NCI-H82 (cell line): ENCODE results near the gene CIRBP.
"Not testable (repeated sequence)": the region's sequence is repeated elsewhere in the genome, so short reads cannot be mapped to it uniquely, and the experiment has no call there.

ENCODE experiments used
- DNase-seq: peaks from one replicate; lab custom pipeline; 2025; lab: John Stamatoyannopoulos, UW

The CIRBP gene

DNA sequence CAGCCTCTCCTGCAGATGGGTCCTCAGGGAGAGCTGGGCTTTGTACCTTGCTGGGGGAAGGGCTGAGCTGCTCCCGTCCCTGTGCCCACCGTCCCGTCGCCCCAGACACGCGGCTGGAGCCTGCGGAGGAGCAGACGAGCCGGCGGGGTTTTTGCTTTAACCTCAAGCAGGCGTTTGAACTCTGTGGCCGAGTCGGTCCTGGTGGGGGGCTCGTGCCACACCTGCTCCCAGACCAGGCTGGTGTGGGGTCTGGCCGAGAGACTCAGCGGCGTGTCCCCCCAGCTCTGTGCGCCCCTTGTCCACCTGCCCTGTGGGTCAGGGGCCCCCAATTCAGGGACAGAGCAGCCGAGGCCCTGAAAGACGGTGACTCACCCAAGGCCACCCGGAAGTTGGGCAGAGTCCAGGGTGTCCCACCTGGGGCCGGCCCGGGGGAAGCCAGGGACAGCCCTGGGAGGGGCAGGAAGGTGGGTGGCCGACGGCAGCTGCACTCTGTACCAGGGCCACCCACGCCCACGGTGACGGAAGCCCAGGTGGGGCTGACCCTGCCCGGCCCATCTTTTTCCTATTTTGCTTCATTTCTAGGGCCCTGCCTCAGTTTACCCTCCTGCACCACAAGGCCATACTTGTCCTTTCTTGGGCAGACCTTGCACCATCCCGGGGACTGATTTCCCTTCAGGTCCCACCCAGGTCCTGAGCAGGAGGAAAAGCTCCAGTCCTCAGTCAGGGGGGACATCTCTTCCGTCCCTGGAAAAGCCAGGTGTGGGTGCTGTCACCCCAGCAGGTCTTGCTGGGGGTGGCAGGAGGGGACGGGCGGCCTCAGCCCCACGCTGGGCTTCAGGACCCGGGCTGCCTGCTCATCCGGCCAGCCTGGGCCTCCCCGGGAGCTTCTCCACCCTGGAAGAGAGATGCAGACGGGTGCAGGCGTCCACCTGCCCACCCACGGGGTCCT lies 21.8 kb downstream of the CIRBP start:
- DNase-seq = no peak

DNA sequence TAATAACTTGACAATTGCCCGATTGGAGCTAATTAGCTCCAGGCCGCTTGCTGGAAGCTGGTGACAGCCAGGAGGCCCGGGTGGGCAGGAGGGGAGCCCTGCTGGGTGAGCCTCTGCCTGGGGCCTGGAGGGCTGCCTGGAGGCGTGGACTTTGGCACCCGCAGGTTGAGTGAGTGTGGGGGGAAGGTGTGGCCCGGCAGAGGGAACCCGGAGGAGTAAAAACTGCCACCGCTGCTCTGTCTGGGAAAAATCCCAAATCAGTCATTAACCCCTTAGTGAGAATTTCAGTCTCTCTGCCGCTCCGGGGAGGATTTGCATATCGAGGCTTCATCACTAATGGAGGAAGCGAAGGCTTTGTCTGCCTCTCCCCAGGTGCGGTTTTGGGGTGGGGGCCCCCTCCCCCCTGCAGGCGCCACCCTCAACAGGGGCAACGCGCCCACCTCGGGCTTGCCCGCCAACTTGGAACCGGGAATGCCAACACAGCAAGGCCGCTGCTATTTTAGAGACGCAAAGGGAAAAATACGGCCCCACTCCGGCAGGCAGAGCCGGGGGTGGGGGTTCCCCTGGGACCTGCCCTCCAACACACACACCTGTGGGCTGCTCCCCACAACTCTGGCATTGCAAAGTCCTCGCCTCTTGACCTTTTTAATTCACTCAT lies 22.8 kb downstream of the CIRBP start:
- no peak for DNase-seq

DNA sequence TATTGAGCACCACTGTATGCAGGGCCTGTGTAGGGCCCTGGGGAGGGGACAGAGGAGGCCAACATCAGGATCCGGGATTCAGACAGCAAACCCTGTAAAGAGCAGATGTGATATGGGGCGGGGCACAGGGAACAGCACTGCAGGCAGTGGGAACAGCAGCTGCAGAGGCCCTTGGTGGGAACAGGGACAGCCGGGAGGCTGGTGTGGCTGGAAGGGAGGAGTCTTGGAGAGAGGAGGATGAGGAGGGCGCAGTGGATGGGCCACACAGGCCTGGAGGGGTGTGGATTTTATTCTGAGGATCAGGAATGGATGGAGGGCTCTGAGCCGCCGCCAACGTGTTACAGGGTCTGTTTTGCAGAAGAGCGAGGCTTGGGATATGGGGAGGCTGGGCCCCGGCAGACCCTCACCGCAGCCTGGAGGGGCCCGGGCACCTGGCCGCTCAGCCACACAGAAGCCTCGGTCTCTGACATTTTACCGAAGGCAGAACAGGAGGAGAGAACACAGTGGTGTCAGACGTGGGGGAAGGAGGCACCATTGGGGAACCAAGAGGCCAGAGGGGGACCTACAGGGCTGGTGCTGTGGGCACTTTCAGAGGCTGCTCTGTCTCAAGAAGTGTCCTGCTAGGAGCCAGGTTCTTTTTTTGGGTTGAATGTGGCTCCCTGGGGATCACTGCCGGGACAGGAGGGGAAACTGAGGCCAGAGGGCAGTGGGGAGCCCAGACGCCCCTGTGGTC lies 23.5 kb downstream of the CIRBP start:
- DNase-seq = no peak

DNA sequence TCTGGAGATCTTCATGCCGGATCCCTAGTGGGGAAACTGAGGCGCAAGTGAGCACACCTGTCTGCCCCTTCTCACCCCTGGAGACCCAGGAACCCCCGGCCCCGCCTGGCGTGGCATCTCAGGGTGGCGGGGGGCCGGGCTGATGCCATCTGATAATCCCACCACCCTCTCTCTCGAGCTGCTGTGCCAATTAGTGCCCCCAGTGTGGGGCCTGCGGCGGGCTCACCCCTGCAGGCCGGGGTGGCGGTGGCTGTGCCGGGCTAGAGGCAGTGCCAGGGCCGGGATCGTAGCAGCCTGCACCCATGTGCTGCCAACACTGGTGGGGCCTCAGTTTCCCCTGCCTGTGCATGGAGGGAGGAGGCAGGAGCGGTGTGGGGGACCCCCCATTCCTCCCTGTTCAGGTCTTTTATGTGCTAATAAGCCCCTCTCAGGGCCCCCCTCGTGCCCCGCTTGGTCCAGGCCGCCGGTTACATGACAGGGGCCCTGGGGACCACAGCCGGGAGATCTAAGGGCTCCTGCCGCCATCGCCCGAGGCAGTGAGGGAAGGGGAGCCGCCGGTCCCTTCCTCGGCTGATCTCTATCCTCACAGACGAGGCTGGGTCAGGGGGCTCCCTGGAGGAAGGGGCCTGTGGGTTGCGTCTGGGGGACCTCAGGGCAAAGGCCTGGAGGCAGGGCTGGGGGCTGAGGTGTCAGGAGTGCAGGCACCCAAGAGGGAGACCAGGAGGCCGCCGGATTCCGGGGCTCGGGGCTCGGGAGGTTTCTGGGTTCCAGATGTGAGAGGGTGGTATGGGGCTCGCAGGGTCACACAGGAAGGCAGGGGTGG lies 24.9 kb downstream of the CIRBP start:
- DNase-seq = no peak

DNA sequence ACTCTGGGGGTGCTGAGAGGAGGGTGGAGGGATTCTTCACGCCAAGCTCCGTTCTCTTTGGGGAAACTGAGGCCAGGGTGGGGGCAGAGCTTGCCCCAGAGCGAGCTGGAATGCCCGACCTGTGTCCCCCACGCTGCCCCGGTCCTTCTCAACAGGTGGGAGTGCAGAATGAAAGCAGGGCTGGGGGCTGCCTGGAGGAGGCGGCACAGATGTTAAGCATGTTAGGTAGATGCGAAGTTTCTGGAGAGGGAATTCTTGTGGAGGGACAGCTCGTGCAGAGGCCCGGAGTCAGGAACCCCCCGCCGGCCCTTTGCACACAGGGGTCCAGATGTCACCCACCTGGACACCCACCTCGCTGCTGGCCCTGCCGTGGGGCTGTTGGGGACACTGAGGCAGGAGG lies 25.6 kb downstream of the CIRBP start:
- no peak for DNase-seq

DNA sequence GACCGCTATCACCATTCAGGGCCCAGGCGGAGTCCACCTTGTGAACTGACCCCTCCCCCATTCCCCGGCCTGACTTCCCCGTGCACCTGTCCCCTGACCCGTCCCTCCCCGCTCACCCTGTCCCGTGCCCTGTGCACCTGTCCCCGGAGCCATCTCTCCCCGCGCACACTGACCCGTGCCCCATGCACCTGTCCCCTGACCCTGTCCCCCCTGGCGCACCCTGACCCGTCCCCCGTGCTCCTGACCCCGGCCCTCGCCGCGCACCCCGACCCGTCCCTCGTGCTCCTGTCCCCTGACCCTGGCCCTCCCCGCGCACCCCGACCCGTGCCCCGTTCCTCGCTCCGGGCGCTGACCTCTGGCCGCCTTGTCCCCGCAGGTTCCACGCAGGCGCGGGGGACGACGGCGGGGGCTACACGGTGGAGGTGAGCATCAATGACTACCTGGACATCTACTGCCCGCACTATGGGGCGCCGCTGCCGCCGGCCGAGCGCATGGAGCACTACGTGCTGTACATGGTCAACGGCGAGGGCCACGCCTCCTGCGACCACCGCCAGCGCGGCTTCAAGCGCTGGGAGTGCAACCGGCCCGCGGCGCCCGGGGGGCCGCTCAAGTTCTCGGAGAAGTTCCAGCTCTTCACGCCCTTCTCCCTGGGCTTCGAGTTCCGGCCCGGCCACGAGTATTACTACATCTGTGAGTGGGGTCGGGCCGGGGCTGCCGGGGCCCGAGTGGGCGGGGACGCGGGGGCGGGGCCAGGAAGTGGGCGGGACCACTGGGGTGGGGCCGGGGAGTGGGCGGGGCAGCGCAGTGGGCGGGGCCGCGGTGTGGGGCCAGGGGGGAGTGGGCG lies 26.3 kb downstream of the CIRBP start:
- peak; percentile 36 for DNase-seq

DNA sequence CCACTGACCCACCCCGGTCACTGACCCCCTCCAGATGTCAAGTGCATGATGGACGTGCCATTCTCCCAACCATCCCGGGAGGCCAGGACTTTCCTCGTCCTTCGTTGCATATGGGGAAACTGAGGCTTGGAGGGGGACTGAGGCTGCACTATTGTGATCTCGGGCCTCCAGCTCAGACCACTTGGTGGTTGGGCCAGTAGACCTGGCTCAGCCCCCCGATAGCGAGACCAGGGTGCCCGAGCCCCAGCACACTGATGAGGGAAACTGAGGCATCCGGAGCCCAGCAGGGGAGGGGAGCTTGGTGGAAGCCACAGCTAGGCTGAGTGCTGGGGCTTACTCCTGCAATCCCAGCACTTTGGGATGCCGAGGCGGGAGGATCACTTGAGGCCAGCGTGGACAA lies 26.9 kb downstream of the CIRBP start:
- no peak for DNase-seq

DNA sequence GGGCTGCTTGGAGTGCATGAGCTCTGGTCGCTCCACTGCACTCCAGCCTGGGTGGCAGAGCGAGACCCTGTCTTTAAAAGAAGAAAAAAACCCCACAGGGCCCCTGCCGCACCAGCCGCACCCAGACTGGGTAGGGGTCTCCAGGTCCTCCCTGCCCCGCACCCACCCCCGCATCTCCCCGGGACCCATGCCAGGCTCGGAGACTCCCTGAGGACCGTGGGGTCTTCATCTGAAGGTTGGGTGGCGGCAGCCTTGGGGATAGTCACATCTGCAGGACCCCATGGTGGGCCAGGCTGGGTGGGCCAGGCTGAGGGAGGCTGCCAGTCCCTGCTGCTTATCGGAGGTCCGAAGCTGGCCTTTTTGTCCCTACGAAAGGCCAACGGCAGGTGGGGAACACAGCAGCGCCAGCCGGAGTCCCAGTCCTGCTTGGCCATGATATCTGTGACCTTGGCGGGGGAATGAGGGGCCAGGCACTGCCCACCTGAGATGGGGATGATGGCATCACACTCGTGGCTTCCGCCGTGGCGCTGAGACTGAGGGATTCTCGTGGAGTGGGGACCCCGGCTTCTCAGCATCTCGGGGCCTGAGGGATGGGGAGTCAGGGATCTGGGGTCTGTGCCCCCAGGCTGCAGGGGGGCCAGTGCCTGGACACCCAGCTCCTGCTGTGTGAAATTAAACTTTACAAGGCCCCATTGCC lies 27.6 kb downstream of the CIRBP start:
- DNase-seq = no peak

DNA sequence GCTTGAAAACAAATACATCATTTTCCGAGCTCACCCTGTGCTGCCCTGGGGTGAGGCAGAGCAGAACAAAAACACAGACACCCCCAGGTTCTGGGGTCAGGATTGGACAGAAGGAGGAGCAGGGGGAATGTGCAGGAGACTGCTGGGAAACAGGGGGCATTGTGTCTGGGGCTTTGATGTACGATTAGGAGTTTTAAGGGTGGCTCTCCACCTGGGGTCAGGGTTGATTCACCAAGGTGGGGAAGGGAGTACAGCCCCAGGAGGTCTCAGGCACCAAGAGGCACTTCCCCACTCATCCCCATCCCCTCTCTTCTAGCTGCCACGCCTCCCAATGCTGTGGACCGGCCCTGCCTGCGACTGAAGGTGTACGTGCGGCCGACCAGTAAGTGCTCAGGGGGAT lies 29.1 kb downstream of the CIRBP start:
- DNase-seq = no peak

DNA sequence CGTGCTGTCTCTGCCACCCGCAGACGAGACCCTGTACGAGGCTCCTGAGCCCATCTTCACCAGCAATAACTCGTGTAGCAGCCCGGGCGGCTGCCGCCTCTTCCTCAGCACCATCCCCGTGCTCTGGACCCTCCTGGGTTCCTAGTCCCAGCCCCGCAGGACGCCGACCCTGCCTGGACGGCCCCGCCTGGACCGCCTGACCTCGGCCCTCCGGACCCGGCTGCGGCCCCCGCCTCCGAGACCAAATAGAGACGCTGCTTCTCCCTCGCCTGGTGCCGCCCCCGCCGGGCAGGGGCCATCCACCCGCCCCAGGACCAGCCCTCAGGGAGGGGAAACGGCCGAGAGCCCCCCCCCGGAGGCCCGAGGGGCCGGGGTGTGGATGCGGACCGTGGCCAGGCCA lies 30.7 kb downstream of the CIRBP start:
- DNase-seq = no peak

DNA sequence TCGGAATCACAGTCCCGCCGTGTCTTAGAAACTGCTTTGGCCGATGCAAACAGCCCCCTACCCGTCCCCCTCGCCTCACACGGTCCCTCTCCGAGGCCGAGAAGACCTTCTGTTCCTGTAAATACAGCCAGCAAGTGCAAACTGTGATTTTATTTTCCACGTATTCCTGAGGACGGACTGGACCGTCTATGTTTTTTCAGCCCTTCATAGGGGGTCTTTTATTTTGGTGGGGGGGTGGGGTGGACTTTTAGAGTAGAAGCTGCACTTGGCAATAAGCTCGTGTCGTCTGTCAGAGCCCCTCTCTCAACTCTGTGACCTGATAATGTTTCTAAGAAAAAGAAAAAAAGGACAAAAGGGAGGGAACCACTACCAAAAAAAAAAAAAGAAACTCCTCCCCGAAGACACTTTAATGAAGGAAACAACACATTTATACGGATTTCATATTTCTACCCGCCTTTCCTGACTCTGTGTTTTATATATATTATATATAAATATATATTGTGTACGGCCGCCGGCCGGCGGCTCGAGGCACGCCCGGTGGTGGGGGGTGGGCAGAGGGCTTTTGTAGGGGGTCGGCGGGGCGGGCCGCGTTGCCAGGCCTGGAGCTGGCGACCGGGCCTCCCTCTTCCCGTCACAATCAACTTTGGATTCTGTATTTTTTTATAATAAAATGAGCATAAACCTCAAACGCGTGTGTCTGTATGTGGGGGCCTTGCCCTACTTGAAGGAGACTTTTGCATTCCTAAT lies 31.8 kb downstream of the CIRBP start:
- no peak for DNase-seq

DNA sequence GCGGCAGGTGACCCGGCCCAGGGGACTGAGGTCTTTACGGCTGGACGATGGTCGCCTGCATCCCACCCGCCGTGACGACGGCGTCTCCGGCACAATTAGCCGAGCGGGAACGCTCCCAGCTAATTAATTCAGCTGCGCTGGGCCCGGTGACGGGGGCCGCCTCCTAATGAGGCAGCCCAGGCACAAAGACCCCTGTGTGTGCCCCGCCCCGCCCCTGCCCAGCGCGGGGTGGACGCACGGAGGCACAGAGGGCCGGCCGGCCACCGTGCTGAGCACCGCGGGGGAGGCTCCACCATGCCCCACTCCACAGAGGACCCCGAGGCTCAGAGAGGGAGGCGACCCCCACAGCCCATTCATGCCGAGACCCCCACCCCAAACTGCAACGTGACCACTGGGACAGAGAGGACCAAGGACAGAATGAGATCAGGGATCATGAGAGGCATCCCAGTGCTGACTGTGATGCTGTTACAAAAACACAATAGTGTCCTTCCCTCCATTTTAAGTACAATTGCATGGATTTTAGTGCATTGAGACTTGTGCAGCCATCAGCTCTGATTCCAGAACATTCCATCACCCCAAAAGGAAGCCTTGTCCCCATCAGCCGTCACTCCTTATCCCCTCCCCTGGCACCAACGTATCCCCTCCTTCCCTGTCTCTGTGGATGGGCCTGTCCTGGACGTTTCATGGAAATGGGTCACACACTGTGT lies 33.6 kb downstream of the CIRBP start:
- DNase-seq = no peak

DNA sequence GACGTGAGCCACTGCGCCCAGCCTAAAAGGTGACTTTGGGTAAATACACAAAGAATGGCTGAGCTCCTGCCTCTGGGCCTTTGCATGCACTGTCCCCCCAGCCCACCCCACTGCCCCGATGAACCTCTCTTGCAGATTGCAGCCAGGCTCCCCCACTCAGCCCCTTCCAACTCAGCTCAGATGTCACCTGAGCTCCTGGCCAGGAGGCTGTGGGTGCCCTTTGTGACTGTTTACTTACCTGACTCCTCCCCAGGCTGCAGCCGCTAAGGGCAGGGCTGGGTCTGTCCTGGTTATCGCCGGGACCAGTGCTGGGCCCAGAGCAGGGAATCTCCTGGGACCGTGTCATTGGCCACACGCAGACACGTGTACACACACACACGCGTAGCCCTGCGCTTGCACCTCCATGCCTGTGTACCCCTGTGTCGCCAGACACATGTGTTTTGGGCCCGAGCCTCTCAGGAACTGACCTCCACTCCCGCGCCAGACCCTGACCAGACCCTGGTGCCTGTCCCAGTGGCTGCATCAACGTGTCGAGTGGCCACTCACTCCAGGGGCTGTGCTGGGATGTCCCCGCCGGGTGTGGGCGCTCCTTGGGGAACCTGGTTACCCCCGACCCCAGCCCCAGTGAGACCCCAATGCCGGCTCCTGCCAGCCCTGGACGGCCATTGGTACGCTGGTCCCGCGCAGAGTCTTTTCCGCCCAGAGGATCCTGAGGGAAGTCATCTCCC lies 35.2 kb downstream of the CIRBP start:
- no peak for DNase-seq

DNA sequence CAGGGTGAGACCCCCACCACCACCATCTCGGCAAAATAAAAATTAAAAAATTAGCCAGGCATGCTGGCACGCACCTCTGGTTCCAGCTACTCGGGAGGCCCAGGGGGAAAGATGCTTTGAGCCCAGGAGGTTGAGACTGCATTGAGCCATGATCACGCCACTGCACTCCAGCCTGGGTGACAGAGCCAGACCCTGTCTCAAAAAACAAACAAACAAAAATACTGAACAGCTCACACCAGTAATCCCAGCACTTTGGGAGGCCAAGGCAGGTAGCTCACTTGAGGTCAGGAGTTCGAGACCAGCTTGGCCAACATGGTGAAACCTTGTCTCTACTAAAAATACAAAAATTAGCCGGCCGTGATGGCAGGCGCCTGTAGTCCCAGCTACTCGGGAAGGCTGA lies 36.2 kb downstream of the CIRBP start:
- not testable (repeated sequence) for DNase-seq

DNA sequence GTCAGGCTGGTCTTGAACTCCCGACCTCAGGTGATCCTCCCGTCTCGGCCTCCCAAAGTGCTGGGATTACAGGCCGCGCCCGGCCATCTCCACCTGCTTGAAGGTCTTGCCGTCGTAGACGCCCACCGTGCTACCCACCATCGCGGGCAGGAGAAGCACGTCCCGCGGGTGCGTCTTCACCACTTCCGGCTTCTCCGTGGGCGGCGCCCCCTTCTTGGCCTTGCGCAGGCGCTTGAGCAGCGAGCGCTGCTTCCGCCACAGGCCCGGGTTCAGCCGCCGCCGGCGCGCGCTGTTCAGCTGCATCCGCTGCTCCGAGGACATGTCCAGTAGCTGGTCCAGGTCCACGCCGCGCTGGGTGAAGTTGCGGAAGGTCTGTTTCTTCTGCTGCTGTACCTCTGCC lies 38.2 kb downstream of the CIRBP start:
- peak; percentile 73 for DNase-seq

DNA sequence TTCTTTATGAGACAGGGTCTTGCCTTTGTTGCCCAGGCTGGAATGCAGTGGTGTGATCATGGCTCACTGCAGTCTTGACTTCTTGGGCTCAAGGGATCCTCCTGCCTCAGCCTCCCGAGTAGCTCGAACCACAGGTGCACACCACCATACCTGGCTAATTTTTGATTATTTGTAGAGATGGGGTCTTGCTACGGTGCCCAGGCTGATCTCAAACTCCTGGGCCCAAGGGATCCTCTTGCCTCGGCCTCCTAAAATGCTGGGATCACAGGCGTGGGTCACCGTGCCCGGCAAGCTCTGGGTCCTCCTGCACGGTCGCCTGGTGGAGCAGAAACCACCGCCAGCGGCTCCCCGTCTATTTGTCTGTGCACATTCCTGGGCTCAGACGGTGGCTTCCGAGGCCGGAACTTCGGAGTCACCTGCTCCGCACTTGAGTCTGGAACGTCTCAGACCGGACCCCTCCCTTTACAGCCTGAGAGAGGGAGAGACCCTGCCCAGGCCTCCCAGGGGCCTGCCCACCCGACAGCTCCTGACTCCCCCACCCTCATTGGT lies 38.7 kb downstream of the CIRBP start:
- DNase-seq = no peak

DNA sequence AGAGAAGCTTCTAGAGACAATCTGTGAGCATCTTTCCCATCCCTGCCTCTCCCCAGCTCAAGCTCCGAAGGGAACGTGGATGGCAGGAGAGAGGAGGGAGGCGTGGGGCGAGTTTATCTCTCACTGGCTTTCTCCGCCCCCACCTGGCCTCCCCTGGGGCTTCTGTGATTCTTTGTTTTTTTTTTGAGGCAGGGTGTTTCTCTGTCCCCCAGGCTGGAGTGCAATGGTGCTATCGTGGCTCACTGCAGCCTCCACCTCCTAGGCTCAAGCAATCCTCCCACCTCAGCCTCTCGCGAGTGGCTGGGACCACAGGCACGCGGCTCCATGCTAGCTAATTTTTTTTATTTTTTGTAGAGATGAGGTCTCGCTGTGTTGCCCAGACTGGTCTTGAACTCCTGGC lies 39.6 kb downstream of the CIRBP start:
- no peak for DNase-seq
